Jurkat, Clone E6-1 (cell line): ENCODE data around the gene DCUN1D2.

Experiments used
- DNase-seq: peaks from one replicate; pipeline ENCODE4 v3.0.0-alpha.2; 2011; ENCODE audit warnings: low read depth, low spot score
- H3K4me3 ChIP-seq: 2 replicates; pipeline ENCODE4 v1.5.1; 2011; ENCODE audit warnings: mild to moderate bottlenecking, low read length, control low read depth, moderate library complexity

DCUN1D2 gene

DNA sequence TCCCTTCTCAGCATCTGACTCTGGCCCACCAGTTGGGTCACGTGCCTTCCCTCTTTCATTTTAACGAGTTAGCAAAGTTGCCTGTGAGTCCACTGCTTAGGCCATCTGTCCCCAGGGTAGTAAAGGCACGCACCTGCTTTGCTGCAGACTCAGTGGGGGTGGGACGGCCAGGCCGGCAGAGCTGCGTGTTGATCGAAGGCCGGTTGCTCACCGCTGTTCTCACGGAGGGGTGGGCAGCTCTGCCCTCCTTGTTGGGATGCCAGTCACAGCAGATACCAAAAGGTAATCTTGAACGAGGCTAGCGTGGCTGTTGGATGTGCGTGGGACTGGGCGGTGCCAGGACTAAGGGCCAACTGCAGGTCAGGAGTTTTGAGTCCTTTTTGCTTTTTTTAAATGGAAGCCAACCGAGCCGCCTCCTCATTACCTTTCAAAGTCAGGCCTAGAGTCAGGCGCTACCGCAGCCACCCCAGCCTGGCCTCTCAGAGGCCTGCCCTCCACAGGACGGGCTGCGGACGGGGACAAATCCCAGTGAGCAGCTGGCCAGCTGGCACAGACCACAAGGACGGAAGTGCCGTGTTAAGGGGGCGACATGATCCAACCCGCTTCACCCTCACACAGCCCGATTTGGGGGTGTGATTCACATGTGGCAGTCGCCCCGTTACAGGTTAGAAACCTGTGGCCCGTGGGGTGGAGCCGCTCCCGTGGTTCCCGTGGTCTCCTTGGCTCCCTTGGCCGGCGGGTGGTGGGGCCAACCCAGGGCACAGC, 57.8 kb downstream of the DCUN1D2 start:
- no peak overlapping the region for H3K4me3 ChIP-seq

DNA sequence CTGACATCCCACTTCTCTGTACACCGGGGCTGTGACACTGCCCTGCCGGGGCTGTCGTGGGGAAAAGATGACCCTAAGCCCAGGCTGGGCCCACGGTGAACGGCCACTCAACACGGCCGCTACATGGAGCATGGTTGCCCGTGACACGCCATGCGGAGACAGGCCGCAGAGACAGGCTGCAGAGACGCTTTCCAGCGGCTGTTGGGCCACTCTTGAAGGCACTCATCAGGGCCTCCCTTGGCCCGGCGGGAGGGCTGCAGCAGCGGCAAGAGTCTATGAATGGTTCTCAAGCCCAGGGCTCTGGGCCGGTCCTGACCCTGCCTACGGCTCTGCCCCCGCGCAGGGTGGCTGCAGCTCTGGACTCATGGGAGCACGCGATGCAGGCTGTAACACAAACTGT, 59.3 kb downstream of the DCUN1D2 start:
- no peak for DNase-seq
- H3K4me3 ChIP-seq = no peak overlapping the region

More for the DNA sequence above, 57.8 kb downstream of the DCUN1D2 start:
- no peak for DNase-seq

DNA sequence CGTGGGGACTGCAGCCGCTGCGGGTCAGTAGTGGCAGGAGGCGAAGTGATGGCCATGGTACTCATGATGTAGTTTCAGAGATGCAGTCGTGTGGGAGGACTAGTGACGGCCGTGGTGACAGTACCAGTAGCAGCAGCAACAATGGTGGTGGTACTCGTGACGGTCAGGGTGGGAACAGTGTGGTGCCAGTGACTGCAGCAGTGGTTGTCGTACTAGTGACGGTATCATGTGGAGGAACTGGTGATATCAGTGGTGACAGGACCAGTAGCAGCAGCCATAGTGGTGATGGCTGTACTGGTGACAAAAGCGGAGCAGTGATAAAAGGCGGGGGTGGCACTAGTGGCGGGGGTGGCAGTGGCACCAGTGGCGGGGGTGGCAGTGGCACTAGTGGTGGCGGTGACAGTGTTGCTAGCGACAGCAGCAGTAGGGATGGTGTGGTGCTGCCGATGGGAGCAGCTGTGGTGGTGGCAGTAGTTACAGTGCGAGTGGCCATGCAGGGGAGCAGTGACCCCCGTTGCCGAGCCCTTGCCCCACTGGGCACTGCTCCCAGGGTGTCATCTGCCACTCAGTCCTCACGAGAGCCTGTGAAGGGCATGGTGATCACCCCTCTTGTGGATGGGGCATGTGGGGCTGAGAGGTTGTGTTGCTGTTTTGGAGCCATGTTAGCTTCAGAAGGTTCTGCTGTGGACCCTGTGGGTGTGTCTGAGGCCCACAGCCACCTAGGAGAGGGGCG, 60.0 kb downstream of the DCUN1D2 start:
- H3K4me3 ChIP-seq = no peak overlapping the region
- DNase-seq = no peak

DNA sequence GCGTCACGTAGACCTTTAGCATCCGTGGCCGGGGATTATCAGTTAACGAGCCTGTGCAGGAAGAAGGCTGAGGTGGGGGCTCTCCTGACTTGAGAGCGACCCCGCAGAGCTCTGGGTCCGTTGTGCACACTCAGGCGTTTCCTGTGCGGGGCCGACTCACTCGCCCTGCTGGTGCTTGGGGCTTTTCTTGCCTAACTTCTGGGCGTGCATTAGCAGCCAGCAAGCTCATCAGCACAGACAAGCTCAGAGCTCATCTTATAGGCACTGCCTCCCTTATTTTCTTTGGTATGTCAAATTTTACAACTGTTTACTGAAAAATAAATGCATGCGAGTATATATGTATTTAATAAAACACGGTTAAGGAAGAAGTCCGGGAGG, 60.9 kb downstream of the DCUN1D2 start:
- no peak overlapping the region for H3K4me3 ChIP-seq
- DNase-seq = no peak

DNA sequence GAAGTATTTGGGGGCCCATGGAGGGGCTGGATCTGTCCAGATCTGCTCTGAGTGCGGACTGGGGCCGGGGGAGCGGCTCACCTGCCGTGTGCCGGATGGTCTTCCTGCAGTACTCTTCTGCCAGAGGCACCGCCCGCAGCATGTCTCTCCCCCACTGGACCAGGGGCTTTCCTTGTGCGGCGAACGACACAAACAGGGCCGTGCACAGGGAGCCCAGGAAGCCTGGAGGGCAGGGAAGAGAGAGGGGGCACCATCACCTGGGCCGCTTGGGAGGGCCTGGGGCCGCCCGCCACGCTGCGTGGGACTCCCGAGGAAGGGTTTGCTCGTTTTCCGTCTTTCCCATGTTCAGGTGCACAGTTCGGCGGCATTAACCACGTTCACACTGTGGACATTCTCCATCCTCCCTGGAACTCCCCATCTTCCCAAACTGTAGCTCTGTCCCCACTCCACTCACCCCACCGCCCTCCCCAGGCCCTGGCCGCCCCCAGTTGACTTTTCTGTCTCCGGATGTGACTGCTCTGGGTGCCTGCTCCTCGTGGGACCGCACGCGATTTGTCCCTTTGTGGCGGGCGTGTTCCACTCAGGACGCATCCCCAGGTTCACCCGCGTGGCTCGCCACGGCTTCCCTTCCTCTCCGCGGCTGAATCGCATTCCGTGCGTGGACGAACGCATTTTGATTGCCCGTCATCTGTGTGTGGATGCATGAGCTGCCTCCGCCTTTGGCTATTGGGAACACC, 61.5 kb downstream of the DCUN1D2 start:
- no peak overlapping the region for H3K4me3 ChIP-seq
- DNase-seq = no peak

DNA sequence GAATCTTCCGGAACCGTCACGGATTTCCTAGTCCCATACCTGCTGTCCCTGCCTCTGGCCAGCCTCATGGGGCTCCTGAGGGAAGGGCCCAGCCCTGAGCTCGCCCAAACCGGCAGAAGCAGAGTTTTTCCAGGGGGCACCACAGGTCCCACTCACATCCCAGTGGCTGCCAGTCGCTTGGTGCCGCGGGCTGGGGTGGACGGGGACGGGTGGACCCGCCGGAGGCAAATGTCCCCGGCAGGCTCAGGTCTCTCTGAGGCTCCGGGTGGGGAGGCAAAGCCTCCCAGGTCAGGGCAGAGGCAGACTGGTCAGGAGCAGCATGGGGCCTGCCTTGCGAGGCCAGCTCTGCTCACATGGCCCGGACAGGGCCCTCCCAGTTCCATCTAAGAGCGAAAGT, 62.0 kb downstream of the DCUN1D2 start:
- no peak overlapping the region for H3K4me3 ChIP-seq

DNA sequence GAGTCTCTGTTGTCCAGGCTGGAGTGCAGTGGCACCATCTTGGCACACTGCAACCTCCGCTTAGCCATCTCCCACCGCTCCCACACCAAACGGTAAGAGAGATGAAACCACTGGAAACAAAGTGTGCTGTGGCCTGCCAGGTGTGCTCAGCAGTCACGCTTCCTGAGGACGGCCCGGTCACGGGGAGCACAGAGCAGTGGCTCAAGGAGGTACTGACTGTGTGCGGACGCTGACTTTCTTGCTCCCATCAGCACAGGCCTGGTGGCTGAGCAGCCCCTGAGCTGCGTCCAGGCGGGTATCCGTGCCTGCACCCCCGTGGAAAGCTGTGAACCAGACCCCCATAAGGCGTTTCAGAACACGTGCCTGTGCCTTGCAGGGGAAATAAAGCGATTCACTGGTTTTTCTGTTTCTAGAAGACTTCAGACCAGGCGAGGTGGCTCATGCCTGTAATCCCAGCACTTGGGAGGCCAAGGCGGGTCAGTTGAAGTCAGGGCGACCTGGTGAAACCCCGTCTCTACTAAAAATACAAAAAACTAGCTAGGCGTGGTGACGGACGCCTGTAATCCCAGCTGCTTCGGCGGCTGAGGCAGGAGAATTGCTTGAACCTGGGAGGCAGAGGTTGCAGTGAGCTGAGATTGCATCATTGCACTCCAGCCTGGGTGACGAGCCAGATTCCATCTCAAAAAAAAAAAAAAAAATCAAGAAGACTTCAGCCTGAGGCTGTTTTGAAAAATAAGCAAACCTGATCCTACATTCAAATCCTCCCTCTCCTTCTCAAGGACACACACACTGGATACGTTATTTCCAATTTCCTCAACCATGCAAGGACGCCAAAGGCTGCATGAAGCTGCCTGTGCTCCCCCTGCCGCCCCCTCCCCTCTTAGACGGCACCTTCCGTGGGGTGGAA, 62.7 kb downstream of the DCUN1D2 start:
- DNase-seq = no peak
- no peak overlapping the region for H3K4me3 ChIP-seq

More for the DNA sequence above, 62.0 kb downstream of the DCUN1D2 start:
- DNase-seq = no peak

DNA sequence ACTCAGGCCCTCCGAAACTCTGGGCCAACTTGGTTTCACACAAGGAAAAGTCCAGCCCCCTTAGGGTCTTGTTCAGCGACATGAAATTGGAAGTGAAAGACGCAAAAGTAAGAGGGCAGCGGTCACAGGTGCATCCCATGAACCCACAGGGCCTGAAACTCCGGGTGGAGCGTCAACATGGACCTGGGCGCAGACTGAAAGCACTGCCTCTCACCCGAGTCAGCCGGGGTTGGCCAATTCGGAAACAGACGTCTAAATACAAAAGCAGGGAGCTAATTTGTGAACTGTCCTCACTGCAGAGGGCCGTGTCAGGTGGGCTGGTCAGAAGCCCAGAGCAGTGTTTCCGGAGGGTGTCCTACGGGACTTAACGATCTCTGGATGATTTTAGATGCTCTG, 63.9 kb downstream of the DCUN1D2 start:
- no peak for DNase-seq

DNA sequence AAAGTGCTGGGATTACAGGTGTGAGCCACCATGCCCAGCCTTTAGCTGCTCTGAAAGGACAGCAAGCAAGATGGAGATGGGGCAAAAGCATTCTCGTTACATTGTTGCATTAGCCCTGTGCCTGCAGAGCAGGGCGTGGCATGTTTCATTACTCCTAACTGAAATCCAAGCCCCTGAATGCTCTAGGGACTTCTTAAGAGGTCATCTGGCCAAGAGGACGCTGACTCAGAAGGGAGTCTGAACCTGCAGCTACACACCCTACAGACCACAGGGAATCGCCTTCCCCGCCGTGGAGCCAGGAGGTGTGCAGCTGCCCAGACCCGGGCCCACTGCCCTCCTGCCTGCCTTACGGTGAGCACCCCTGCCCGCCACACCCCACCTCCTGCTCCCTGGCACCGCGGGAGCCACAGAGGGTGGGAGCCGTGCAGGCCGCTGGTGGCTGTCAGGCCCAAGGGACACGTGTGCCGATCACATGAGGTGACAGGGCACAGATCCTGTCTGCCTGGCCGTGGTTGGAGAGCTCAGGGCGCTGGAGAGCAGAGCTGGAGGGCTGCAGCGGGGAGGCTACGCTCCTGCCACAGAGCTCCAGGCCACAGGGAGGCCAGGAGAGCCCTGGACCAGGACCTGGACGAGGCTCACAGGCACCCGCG, 64.4 kb downstream of the DCUN1D2 start:
- no peak for DNase-seq

More for the DNA sequence above, 63.9 kb downstream of the DCUN1D2 start:
- no peak overlapping the region for H3K4me3 ChIP-seq

DNA sequence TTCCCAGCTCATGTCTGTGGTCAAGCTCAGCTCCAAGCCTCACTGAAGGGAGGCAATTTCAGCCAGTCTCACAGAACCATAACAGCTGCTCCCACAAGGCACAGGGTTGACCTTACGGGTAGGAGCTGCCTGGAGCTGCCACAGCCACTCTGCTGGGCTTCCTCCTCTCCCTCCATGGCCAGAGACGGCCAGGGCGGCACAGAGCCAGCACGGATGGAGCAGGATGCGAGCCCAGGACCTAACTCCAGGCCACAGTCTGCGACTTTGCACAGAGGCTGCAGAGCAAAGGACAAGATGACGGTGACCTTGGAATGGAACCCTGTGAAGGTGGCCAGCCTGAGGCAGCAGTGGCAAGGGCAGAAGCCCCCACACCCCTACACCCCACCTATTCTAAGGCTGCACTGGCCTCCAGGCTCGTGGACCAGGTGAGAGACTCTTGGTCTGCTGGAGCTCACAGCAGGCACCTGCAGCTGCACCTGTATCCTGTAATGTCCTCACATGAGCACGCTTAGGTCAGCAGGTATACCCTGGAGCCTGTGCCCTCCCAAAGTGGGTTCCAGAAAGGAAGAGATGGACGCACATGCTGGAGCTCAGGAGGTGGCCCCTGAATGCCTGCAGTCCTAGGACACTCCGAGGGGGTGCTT, 66.9 kb downstream of the DCUN1D2 start:
- no peak overlapping the region for H3K4me3 ChIP-seq
- DNase-seq = no peak

More for the DNA sequence above, 64.4 kb downstream of the DCUN1D2 start:
- no peak overlapping the region for H3K4me3 ChIP-seq

DNA sequence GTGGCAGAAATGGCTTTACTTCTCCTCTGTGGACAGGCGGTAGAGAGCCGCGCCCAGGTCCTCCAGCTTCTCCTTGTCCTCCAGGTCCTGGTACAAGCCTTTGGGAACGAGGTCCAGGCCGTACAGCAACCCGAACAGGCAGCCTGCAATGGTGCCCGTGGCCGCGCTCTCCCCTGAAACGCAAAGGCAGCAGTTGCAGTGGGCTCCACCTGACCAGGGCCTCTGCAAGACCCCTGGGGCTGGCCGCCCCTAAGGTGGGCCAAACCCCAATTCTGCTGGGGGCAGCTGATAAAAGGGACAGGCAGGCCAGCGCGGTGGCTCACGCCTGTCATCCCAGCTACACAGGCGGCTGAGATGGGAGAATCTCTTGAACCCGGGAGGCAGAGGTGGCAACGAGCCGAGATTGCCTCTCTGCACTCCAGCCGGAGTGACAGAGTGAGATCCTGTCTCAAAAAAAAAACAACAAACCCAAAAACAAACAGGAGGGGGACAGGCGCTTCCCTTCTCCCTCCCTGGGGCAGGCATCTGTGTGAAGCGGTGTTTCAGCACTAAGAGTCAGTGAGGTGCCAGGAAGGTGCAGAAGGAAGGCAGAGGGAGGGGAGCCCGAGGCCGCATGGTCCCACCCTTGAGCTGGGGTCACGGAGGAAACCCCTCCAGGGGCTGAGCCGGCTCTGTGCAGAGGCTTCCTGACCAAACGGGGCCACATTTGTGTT, 67.5 kb downstream of the DCUN1D2 start:
- no peak overlapping the region for H3K4me3 ChIP-seq
- DNase-seq = no peak

DNA sequence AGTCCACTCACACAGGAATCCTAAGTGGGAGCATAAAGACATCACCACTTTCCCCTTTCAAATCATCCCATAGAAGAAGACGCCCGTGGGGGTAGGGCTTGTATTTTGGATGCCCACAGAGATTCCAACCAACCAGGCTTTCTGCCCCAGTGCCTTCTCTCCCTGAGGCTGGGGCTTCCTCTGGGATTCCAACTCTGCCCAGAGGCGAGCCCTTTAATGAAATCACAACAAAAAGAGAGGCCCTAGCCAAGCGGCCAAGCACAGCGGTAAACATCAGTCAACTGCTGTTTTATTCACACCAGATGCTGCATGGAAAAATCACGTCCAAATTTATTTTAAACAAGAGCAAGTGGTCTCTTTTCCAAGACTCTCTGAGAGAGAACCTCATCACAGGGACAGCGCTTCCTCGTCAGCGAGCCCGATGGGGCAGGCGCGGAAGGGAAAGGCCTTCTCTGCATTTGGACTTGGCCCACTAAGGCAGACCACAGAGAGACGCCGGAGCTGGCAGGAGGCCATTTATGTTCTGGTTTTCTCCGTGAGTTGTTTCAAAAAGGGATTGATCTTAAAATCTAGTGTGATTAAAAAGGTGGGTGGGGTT, 68.7 kb downstream of the DCUN1D2 start:
- no peak overlapping the region for H3K4me3 ChIP-seq
- DNase-seq = no peak

DNA sequence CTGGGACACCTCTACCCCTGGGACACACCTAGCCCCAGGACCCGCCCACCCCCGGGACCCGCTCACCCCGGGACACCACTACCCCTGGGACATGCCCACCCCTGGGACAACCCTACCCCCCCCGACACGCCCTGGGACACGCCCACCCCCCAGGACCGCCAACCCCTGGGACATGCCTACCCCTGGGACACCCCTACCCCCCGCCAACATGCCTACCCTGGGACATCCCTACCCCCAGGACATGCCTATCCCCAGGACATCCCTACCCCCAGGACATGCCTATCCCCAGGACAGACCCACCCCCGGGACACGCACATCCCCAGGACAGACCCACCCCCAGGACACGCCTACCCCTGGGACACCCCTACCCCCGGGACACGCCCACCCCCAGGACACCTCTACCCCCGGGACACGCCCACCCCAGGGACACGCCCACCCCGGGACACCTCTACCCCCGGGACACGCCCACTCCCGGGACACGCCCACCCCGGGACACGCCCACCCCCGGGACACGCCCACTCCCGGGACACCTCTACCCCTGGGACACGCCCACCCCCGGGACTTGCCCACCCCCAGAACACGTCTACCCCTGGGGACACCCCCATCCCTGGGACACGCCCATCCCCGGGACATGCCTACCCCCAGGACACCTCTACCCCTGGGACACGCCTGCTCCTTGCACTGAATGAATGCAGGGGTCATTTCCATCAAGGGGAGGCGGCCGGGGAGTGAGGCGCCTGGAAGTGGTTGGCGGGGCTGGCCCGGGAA, 69.5 kb downstream of the DCUN1D2 start:
- no peak for DNase-seq
- no peak overlapping the region for H3K4me3 ChIP-seq

DNA sequence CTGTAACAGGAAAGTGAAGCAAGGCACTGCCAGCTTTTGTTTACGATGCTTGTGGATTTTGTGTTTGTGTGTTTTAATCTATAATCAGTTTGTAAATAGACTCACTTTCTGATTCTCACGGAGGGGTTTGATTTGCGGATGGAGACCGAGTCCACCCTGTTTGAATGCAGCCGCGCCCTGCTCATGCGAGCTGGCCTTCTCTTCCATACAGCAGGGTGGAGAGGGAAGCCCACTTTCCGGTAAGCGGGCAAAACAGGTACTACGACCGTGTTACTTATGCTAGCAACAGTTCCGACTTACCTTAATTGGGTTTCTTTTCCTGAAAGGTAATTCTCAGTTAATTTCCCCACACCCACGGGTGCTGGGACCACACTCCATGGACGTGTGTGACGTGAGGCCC, 70.3 kb downstream of the DCUN1D2 start:
- no peak overlapping the region for H3K4me3 ChIP-seq
- no peak for DNase-seq

DNA sequence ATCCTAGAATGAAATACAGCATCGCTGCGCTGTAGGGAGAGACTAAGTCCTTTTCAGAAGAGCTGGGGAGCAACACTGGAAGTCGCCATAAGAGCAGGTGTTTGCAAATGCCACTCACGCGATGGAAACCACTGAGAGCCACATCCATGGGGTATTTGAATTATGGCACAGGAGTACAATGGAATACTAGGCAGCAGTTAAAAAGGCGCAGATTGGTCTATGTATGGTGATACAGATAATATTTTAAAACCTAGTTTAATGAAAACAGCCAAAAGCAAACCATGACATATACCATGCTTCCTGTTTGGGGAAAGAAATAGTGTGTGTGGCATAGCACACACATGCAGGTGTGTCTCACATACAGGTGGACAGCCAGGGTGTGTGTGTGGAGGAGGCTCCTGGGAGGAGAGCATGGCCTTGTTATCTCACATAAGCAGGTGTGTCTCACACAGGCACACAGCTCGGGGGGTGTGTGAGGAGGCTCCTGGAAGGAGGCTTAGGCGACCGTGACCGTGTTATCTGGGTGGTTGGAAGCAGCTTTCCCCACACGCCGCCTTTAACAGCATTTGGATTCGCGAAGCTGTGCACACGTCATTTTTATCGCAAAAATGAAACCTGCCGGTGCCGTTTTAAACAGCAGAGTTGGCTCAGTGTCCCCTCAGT, 70.8 kb downstream of the DCUN1D2 start:
- no peak for DNase-seq
- H3K4me3 ChIP-seq = no peak overlapping the region

DNA sequence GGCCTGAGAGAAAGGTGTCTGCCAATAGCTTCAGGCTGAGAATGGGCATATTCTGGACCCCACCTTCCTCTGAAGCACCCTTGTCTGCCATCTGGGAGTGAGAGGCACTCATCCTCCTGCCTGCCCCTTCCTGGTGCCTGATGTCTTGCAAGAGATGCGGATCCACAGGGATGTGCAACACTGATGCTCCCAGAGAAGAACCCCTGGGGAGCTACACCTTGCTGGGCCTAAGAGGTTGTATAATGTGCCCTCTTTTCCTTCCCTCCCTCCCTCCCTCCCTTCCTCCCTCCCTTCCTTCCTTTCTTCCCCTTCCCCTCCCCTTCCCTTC, 71.8 kb downstream of the DCUN1D2 start:
- no peak for DNase-seq
- H3K4me3 ChIP-seq = no peak overlapping the region
